ENCODE measurements around the gene EID3. TPM values are rescaled to one million over a fixed set of nuclear protein-coding genes. Genes with fewer than 3 reads are reported as not detected.

Gene EID3
- total RNA-seq, 3 donors from 2014 or later, result 6.7 to 13.3 (median 12.1) TPM

DNA sequence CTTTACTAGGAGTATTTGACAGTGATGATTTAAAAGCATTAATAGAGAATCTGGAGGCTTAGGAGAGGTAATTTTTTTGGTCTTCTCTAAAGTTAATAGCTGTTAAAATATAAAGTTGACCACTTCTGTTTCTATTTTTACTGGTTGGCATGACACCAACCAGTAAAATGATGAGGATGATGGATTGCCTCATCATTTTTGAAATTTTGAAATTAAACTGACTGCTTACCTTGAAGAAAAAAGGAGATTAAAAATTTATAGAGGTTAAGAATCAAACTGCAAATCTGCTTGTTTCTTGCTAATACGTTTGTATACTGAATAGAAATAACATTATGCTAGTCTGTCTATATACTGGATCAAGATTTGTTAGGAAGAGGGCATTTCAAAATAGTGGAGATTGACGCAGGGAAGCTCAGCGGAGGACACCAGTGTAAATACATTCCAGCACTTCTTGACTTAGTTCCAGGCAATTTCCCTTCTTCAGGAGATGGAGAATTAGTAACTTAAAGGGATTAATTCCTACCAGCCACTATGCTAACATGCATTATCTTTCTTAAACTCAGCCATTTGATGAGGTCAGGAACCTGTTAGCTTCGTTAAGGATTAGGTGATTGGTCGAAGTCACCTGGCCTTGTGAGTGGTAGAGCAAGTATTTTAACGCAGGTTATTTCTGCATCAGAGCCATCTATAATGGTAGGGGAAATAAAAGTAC is 3.6 kb downstream of the EID3 start:
- peaks cover under 1% of the 10 kb centered on the region for H3K36me3 ChIP-seq
- H3K9me3 ChIP-seq, result no peaks in the 10 kb centered on the region
- no peak for DNase-seq (ENCODE audit: low spot score in 2 of 2)
- intact Hi-C loops (cut with DNase I; ENCODE audit: low total_unique reads), result no loop called here
- no peak overlapping the region for H3K4me3 ChIP-seq
- TF ChIP-seq CTCF (IDR thresholded peaks at IDR 0.05) (no peak), POLR2A (IDR thresholded peaks at IDR 0.05) (no peak), POLR2AphosphoS5 (IDR thresholded peaks at IDR 0.05) (no peak)
- H3K4me1 ChIP-seq, result peaks cover 0 to 2% of the 10 kb centered on the region in 2 donors
- H3K27me3 ChIP-seq, result no peaks in the 10 kb centered on the region
- H3K27ac ChIP-seq, result no peak overlapping the region

GRCh38 chr12:104307655-104308000 is 4.1 kb downstream of the EID3 start:
- Histone ChIP-seq H3K27me3 (no peaks in the 10 kb centered on the region), H3K4me3 (no peak overlapping the region), H3K36me3 (peaks cover 6% of the 10 kb centered on the region), H3K27ac (no peak overlapping the region), H3K4me1 (peaks cover 0 to 2% of the 10 kb centered on the region in 2 donors), H3K9me3 (no peaks in the 10 kb centered on the region)
- DNase-seq (ENCODE audit: low spot score in 2 of 2), result no peak
- TF ChIP-seq POLR2A (IDR thresholded peaks at IDR 0.05) (no peak), CTCF (IDR thresholded peaks at IDR 0.05) (no peak), POLR2AphosphoS5 (IDR thresholded peaks at IDR 0.05) (no peak)
- intact Hi-C loops (cut with DNase I; ENCODE audit: low total_unique reads), result no loop called here

GRCh38 chr12:104309446-104309993 is 6.0 kb downstream of the EID3 start:
- H3K9me3 ChIP-seq, result no peaks in the 10 kb centered on the region
- H3K36me3 ChIP-seq, result peaks cover 16% of the 10 kb centered on the region
- intact Hi-C loops (cut with DNase I; ENCODE audit: low total_unique reads), result no loop called here
- TF ChIP-seq POLR2A (IDR thresholded peaks at IDR 0.05) (no peak), CTCF (IDR thresholded peaks at IDR 0.05) (no peak), POLR2AphosphoS5 (IDR thresholded peaks at IDR 0.05) (no peak)
- H3K27ac ChIP-seq, result no peak overlapping the region
- peaks cover 0 to 2% of the 10 kb centered on the region in 2 donors for H3K4me1 ChIP-seq
- H3K4me3 ChIP-seq, result no peak overlapping the region
- H3K27me3 ChIP-seq, result no peaks in the 10 kb centered on the region
- no peak for DNase-seq (ENCODE audit: low spot score in 2 of 2)

DNA sequence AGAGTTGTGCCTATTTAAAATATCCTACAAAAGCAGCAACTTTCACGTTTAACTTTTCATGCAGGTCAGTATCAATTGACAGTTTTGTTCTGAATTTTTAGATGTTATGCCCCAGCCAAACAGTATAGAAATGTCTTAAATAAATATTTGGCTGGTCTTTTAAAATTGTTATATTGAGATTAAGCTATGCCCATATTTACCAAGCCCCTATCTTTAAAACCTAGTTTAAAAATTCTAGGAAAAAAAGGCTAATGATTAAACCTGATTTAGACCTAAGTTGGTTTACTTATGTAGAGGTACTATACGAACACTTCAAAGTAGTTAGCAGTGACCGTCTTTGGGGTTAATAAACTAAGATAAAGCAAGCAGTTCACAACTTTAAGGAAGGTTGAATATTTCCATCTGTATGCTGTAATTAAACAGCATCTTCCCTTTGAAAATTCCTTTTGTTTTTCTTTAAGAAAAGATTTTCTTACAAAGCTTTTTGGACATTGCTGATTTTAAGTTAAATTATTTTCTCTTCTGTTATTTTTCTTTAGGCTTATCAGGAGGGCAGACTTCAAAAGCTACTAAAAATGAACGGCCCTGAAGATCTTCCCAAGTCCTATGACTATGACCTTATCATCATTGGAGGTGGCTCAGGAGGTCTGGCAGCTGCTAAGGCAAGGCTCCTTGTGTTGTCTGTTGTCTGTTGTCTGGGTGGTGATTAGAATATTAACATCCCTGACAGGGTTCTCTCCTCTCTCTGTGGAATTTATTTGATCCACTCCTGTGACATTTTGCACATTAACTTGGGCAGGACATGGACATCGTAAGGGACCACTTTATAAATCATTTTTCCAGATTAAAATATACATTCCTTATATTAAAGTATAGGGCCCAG is 7.5 kb downstream of the EID3 start:
- Histone ChIP-seq H3K36me3 (peaks cover 16% of the 10 kb centered on the region), H3K4me3 (no peak overlapping the region), H3K9me3 (no peaks in the 10 kb centered on the region), H3K4me1 (no peaks in the 10 kb centered on the region), H3K27ac (no peak overlapping the region), H3K27me3 (no peaks in the 10 kb centered on the region)
- TF ChIP-seq POLR2A (IDR thresholded peaks at IDR 0.05) (no peak), CTCF (IDR thresholded peaks at IDR 0.05) (no peak), POLR2AphosphoS5 (IDR thresholded peaks at IDR 0.05) (no peak)
- intact Hi-C loops (cut with DNase I; ENCODE audit: low total_unique reads), result no loop called here
- DNase-seq (ENCODE audit: low spot score in 2 of 2), result no peak

GRCh38 chr12:104312202-104312601 is 8.7 kb downstream of the EID3 start:
- H3K4me1 ChIP-seq, result no peaks in the 10 kb centered on the region
- no peak overlapping the region for H3K27ac ChIP-seq
- no peak overlapping the region for H3K4me3 ChIP-seq
- H3K9me3 ChIP-seq, result no peaks in the 10 kb centered on the region
- TF ChIP-seq CTCF (IDR thresholded peaks at IDR 0.05) (no peak), POLR2A (IDR thresholded peaks at IDR 0.05) (no peak), POLR2AphosphoS5 (IDR thresholded peaks at IDR 0.05) (no peak)
- H3K27me3 ChIP-seq, result no peaks in the 10 kb centered on the region
- DNase-seq (ENCODE audit: low spot score in 2 of 2), result no peak
- peaks cover 16% of the 10 kb centered on the region for H3K36me3 ChIP-seq
- intact Hi-C loops (cut with DNase I; ENCODE audit: low total_unique reads), result no loop called here
